SU-DHL-6 (cell line): ENCODE results near the gene RAB1B.

Experiments
- H2AFZ ChIP-seq: fragments of 200-600 bp; sonication (generic); 2 replicates; pipeline ENCODE4 v1.6.1; 2014; ENCODE audit warnings: low read depth, mild to moderate bottlenecking, moderate library complexity, mixed read lengths, antibody characterized with exemption, low read length; ENCODE audit not compliant: severe bottlenecking
- H3F3A ChIP-seq: fragments of 200-600 bp; shearing (Covaris generic); 2 replicates; pipeline ENCODE4 v1.6.0; 2016; ENCODE audit warnings: antibody characterized with exemption, mild to moderate bottlenecking; ENCODE audit not compliant: insufficient read depth
- H3K27ac ChIP-seq: fragments of 200-600 bp; sonication (generic); 2 replicates; pipeline ENCODE4 v1.5.1; 2016; ENCODE audit warnings: low read depth, mild to moderate bottlenecking, low read length, moderate library complexity, mixed read lengths
- H3K27me3 ChIP-seq: fragments of 200-600 bp; sonication (generic), shearing (Covaris generic); 2 replicates; pipeline ENCODE4 v1.6.0; 2014; ENCODE audit warnings: mild to moderate bottlenecking, low read length
- H3K36me3 ChIP-seq: fragments of 200-600 bp; sonication (generic); 2 replicates; pipeline ENCODE4 v1.6.1; 2014; ENCODE audit warnings: mild to moderate bottlenecking, low read length, mixed read lengths
- H3K4me2 ChIP-seq: fragments of 300-600, 200-600 bp; shearing (Covaris generic), sonication (generic); 2 replicates; pipeline ENCODE4 v1.6.0; 2014; ENCODE audit warnings: low read length, low read depth, mild to moderate bottlenecking; ENCODE audit not compliant: poor library complexity, severe bottlenecking
- H3K4me3 ChIP-seq: fragments of 200-600 bp; sonication (generic); 2 replicates; pipeline ENCODE4 v1.5.1; 2014; ENCODE audit warnings: antibody characterized with exemption, low read length, mild to moderate bottlenecking, mixed read lengths; ENCODE audit not compliant: insufficient read depth, poor library complexity, severe bottlenecking
- H3K79me2 ChIP-seq: fragments of 200-600 bp; sonication (generic); 2 replicates; pipeline ENCODE4 v1.6.1; 2014; ENCODE audit warnings: mild to moderate bottlenecking, low read length, moderate library complexity; ENCODE audit not compliant: insufficient read depth
- H3K9ac ChIP-seq: fragments of 200-600 bp; sonication (generic); 2 replicates; pipeline ENCODE4 v1.7.0; 2014; ENCODE audit warnings: mild to moderate bottlenecking, low read length
- H3K9me2 ChIP-seq: fragments of 200-600 bp; sonication (generic); replicated peaks from 2 replicates; pipeline ENCODE4 v1.6.1; 2014; ENCODE audit warnings: low read length; ENCODE audit not compliant: insufficient read depth
- H3K9me3 ChIP-seq: fragments of 200-600 bp; sonication (generic); 2 replicates; pipeline ENCODE4 v1.6.1; 2014; ENCODE audit warnings: low read length, mixed read lengths; ENCODE audit not compliant: insufficient read depth
- H4K20me1 ChIP-seq: fragments of 200-600 bp; sonication (generic); 2 replicates; pipeline ENCODE4 v1.6.1; 2014; ENCODE audit warnings: low read depth, mild to moderate bottlenecking, antibody characterized with exemption, low read length, moderate library complexity, mixed read lengths
- EZH2phosphoT487 ChIP-seq: fragments of 200-600 bp; sonication (generic), shearing (Covaris generic); conservative IDR thresholded peaks from 2 replicates; pipeline ENCODE4 v1.6.1; 2018; ENCODE audit warnings: mild to moderate bottlenecking, antibody characterized with exemption, low read length, moderate library complexity, mixed read lengths
- TF ChIP-seq, protein P1 (sequence below): fragments of 200-600 bp; sonication (generic); IDR thresholded peaks from one replicate; pipeline ENCODE4 v1.5.1; 2017; ENCODE audit warnings: antibody characterized with exemption, mild to moderate bottlenecking, low read length, moderate library complexity; ENCODE audit not compliant: insufficient read depth, poor library complexity, severe bottlenecking

Gene RAB1B

DNA sequence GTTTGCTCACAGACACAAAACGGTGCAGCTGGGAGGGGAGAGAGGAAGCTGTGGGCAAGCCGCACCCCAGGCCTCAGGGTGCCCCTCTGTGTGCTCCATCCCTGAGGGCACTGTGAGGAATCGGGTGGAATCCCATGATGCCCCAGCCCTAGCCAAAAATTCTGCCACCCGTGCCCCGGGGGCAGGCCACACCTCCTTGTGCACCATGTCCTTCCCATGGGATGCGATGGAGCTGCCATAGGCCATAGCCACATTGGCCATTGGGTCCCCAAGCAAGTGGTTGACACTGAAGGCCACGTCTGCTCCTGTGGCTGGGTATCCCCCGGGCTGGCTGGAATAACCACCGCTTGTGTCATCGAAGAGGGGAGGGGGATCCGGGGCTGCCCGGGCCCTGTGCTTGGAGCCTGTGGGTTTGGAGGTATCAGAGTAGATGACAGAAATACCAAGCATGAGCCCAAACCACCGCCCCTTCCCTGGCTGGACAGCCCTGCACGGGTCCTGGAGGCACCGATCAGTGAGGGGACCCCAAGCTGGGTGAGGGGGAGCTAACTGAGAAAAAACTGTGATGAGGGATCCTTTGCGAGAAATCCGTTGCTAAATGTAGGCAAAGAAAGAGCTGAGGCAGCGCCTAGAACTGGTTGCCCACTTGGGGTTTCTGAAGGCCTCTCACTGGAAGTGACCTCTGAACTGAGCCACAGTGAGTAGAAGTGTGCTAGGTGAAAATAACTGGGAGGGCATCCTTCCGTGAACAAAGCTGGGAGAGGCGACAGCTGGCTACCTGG lies 19.6 kb downstream of the RAB1B start:
- Histone ChIP-seq H3K27ac (no peak overlapping the region), H3K9me3 (no peaks in the 10 kb centered on the region), H3K9ac (peak overlapping the region; percentile 84), H3K4me3 (peak overlapping the region; percentile 72), H3K27me3 (no peaks in the 10 kb centered on the region), H2AFZ (peak overlapping the region; percentile 57), H4K20me1 (no peaks in the 10 kb centered on the region), H3F3A (no peaks in the 10 kb centered on the region), H3K4me2 (peak overlapping the region; percentile 69), H3K36me3 (no peaks in the 10 kb centered on the region), H3K9me2 (no peaks in the 10 kb centered on the region), H3K79me2 (no peaks in the 10 kb centered on the region)
- TF ChIP-seq EZH2phosphoT487, result no peak
- TF ChIP-seq, protein P1, sequence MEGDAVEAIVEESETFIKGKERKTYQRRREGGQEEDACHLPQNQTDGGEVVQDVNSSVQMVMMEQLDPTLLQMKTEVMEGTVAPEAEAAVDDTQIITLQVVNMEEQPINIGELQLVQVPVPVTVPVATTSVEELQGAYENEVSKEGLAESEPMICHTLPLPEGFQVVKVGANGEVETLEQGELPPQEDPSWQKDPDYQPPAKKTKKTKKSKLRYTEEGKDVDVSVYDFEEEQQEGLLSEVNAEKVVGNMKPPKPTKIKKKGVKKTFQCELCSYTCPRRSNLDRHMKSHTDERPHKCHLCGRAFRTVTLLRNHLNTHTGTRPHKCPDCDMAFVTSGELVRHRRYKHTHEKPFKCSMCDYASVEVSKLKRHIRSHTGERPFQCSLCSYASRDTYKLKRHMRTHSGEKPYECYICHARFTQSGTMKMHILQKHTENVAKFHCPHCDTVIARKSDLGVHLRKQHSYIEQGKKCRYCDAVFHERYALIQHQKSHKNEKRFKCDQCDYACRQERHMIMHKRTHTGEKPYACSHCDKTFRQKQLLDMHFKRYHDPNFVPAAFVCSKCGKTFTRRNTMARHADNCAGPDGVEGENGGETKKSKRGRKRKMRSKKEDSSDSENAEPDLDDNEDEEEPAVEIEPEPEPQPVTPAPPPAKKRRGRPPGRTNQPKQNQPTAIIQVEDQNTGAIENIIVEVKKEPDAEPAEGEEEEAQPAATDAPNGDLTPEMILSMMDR, result no peak

GRCh38 chr11:66288671-66289547 lies 20.5 kb downstream of the RAB1B start, which contains the start of gene YIF1A:
TSS of gene YIF1A (minus strand) at chr11:66289143. CDS start at chr11:66288985, 158 bp downstream.
- H3K4me3 ChIP-seq, result peak within 1 kb of the TSS; percentile 72
- peak within 1 kb of the TSS; percentile 76 for H2AFZ ChIP-seq
- peak within 1 kb of the TSS; percentile 84 for H3K9ac ChIP-seq
- H3K4me2 ChIP-seq, result peak within 1 kb of the TSS; percentile 69
- no peaks in the 10 kb centered on the region for H3K79me2 ChIP-seq
- H3K27me3 ChIP-seq, result no peaks in the 10 kb centered on the region
- H4K20me1 ChIP-seq, result no peaks in the 10 kb centered on the region
- no peaks in the 10 kb centered on the region for H3K9me2 ChIP-seq
- H3K9me3 ChIP-seq, result no peaks in the 10 kb centered on the region
- H3K27ac ChIP-seq, result no peak within 1 kb of the TSS
- no peaks in the 10 kb centered on the region for H3K36me3 ChIP-seq
- no peaks in the 10 kb centered on the region for H3F3A ChIP-seq
- TF ChIP-seq, protein P1, result no peak
- TF ChIP-seq EZH2phosphoT487, result no peak

- Histone ChIP-seq H3K9me2 (no peaks in the 10 kb centered on the region), H3F3A (no peaks in the 10 kb centered on the region), H3K27me3 (no peaks in the 10 kb centered on the region), H2AFZ (peak overlapping the region; percentile 76), H3K9me3 (no peaks in the 10 kb centered on the region), H3K27ac (no peak overlapping the region), H4K20me1 (no peaks in the 10 kb centered on the region), H3K9ac (peak overlapping the region; percentile 62), H3K36me3 (no peaks in the 10 kb centered on the region), H3K4me3 (peak overlapping the region; percentile 64), H3K79me2 (no peaks in the 10 kb centered on the region), H3K4me2 (peak overlapping the region; percentile 67)
- TF ChIP-seq, protein P1, result no peak
- no peak for TF ChIP-seq EZH2phosphoT487
These were observed 21.3 kb downstream of the RAB1B start for GRCh38 chr11:66289548-66290329.
